ENCODE data around the gene UNC5B. TPM values are rescaled to one million over a fixed set of nuclear protein-coding genes. Genes with fewer than 3 reads are reported as not detected.

Gene UNC5B
- polyA plus RNA-seq, 1 experiment, result 8.1 TPM

DNA sequence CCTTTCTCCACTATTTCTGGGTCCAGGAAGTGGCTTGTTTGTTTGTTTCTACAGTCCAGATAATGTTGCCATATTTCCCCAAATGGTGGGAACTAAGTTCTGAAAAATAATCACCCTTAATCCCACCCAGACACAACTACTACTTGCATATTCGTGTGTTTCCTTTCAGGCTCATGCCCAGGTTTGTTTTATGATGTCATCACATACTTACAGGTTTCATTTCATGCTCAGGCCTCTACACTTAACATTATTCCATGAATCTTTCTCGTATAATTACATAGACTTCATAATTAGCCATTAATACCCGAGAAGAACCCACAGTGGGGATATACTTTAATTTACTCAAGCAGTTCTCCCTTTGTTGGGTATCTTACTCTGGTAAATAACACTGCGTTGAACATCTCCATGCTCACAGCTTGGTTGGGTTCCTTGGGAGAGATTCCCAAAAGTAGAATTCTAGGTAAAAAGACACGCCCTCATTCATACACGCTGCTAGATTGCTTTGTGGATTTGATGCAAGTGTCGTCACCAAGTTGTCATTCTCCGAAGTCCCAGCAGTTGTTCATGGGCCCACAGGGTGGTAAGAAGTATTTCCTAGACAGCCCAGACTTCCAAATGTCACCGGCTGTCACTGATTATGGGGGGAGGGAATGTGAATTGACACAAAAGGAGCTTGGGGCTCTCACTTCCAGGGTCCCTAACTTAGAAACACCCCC, 42.6 kb downstream of the UNC5B start:
- TF ChIP-seq, protein P1, sequence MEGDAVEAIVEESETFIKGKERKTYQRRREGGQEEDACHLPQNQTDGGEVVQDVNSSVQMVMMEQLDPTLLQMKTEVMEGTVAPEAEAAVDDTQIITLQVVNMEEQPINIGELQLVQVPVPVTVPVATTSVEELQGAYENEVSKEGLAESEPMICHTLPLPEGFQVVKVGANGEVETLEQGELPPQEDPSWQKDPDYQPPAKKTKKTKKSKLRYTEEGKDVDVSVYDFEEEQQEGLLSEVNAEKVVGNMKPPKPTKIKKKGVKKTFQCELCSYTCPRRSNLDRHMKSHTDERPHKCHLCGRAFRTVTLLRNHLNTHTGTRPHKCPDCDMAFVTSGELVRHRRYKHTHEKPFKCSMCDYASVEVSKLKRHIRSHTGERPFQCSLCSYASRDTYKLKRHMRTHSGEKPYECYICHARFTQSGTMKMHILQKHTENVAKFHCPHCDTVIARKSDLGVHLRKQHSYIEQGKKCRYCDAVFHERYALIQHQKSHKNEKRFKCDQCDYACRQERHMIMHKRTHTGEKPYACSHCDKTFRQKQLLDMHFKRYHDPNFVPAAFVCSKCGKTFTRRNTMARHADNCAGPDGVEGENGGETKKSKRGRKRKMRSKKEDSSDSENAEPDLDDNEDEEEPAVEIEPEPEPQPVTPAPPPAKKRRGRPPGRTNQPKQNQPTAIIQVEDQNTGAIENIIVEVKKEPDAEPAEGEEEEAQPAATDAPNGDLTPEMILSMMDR (IDR thresholded peaks at IDR 0.05; ENCODE audit: low read depth, low read length), result no peak
- no peak for DNase-seq (ENCODE audit: low read depth, low spot score)
- CTCF ChIA-PET, result interaction anchor here (2.6 kb wide), 1 partner anchor 16 kb away, joined by 15 read pairs; no protein-coding TSS in a partner anchor
- POLR2A ChIA-PET, result interaction anchor here (1.3 to 2.6 kb wide), 2 partner anchors 9 to 10 kb away, joined by 3 to 15 read pairs; no protein-coding TSS in a partner anchor
- H3K27me3 ChIP-seq (ENCODE audit: control insufficient read depth, insufficient read depth, low read length), result no peaks in the 10 kb centered on the region
- no peaks in the 10 kb centered on the region for H3K9me3 ChIP-seq (ENCODE audit: control insufficient read depth, insufficient read depth, low read length)
- no peak overlapping the region for H3K4me3 ChIP-seq (ENCODE audit: low read depth, low read length)
- peak overlapping the region; percentile 77 for H3K27ac ChIP-seq (ENCODE audit: low read depth, low read length)

DNA sequence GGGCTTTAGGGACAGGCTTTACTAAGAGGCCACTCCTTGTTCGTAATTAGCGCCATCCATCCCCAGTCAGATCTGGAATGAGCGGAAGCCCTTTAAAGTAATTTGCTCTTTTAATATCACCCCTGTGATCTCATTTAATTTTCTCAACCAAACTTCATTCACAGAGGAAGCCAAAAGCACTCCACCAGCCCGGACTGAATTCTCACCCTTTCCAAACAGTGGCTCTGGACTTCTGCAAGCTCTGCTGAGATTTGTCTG, 43.1 kb downstream of the UNC5B start:
- POLR2A ChIA-PET, result interaction anchor here (1.3 to 2.6 kb wide), 2 partner anchors 9 to 11 kb away, joined by 3 to 15 read pairs; no protein-coding TSS in a partner anchor
- H3K27ac ChIP-seq (ENCODE audit: low read depth, low read length), result peak overlapping the region; percentile 77
- CTCF ChIA-PET, result interaction anchor here (2.6 kb wide), 1 partner anchor 15 kb away, joined by 15 read pairs; no protein-coding TSS in a partner anchor
- no peak for DNase-seq (ENCODE audit: low read depth, low spot score)
- H3K27me3 ChIP-seq (ENCODE audit: control insufficient read depth, insufficient read depth, low read length), result no peaks in the 10 kb centered on the region
- no peak overlapping the region for H3K4me3 ChIP-seq (ENCODE audit: low read depth, low read length)
- no peaks in the 10 kb centered on the region for H3K9me3 ChIP-seq (ENCODE audit: control insufficient read depth, insufficient read depth, low read length)
- TF ChIP-seq, protein P1 (IDR thresholded peaks at IDR 0.05; ENCODE audit: low read depth, low read length), result no peak

DNA sequence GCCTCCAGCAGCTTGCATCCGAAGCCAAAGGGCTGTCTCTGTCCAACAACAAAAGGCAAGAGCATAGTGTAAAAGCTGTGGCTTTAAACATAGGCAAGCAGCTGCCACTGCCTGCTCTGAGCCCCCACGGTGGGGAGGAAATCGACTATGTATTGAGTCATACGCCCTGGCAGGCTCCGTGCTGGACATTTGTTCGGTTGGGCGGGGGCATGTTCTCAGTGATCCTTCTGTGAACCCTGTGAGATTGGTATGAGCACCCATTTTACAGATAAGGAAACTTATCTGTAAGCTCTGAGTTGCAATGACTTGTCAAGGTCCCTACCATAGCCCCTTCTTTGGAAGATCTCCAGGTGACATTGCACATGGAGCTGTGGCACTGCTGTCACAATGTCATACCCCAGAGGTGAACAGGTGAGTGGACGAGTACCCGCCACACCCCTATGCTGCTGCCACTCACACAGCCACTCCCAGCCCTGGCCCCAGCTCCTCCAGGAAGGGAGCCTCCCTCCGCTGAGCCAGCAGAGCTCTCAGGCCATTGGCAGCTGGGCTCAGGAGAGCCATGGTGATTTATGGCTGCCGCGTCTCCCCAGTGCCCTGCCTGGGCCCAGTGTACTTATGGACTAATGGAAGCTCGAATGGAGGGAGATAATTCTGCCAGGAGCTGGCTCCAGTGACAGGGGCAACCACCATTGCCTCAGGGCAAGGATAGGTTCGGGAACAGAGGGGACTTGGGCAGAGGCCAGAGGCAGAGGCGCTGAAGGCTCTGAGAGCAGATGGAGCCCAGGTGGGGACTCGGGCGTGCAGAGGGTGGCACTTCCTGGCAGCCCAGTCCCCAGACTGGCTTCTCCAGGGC, 43.7 kb downstream of the UNC5B start:
- DNase-seq (ENCODE audit: low read depth, low spot score), result peak; percentile 74
- POLR2A ChIA-PET, result interaction anchor here (0.5 to 2.6 kb wide), 4 partner anchors 8 to 42 kb away, joined by 3 to 15 read pairs (median 4); no protein-coding TSS in a partner anchor
- Histone ChIP-seq H3K27me3 (ENCODE audit: control insufficient read depth, insufficient read depth, low read length) (no peaks in the 10 kb centered on the region), H3K27ac (ENCODE audit: low read depth, low read length) (peak overlapping the region; percentile 77), H3K4me3 (ENCODE audit: low read depth, low read length) (no peak overlapping the region), H3K9me3 (ENCODE audit: control insufficient read depth, insufficient read depth, low read length) (no peaks in the 10 kb centered on the region)
- TF ChIP-seq, protein P1 (IDR thresholded peaks at IDR 0.05; ENCODE audit: low read depth, low read length), result no peak
- CTCF ChIA-PET, result interaction anchor here (2.6 kb wide), 1 partner anchor 15 kb away, joined by 15 read pairs; no protein-coding TSS in a partner anchor

DNA sequence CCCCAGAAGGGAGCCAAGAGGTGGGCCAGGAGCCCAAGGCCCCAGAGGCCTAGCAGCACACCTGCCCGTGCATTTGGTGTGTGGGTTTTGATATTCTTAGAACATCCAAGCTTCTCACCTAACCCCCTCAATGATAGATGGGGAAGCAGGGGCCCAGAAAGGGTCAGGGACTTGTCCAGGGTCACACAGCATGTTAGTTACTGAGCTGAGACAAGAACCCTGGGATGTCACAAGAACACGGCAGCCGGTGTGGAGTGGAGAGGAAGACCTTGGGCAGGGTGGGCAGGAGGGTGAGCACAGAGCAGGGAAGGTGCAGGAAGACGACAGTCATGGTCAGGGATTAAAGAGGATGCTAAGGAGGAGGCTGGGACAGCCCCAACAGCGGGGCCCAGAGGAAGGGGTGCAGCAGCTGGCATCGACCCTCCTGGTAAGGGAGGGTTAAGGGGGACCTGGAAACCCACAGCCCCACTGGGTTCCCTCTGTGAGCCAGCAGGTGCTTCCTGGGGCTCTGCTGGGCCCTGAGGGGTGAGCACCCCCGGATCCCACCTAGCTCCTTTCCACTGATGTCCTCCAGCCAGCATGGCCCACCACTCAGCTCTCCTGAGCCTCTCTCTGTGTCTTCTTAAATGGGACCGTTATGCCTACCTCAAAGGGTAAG, 44.4 kb downstream of the UNC5B start:
- Histone ChIP-seq H3K27me3 (ENCODE audit: control insufficient read depth, insufficient read depth, low read length) (no peaks in the 10 kb centered on the region), H3K4me3 (ENCODE audit: low read depth, low read length) (no peak overlapping the region), H3K27ac (ENCODE audit: low read depth, low read length) (no peak overlapping the region), H3K9me3 (ENCODE audit: control insufficient read depth, insufficient read depth, low read length) (no peaks in the 10 kb centered on the region)
- TF ChIP-seq, protein P1 (IDR thresholded peaks at IDR 0.05; ENCODE audit: low read depth, low read length), result no peak
- POLR2A ChIA-PET, result interaction anchor here (0.6 to 2.6 kb wide), 2 partner anchors 12 to 32 kb away, joined by 5 to 15 read pairs; no protein-coding TSS in a partner anchor
- DNase-seq (ENCODE audit: low read depth, low spot score), result no peak
- CTCF ChIA-PET, result interaction anchor here (2.6 kb wide), 1 partner anchor 14 kb away, joined by 15 read pairs; no protein-coding TSS in a partner anchor
